Liver (tissue), 9 donors: ENCODE results near the gene RTL10. TPM values are rescaled to one million over a fixed set of nuclear protein-coding genes. Genes with fewer than 3 reads are reported as not detected.

Source experiments
- DNase-seq: peaks from one replicate; pipeline ENCODE4 v3.0.0-alpha.2; 2017; ENCODE audit warnings: low spot score
- H3K27ac ChIP-seq, 2 donors: one replicate each; pipeline ENCODE4 v1.7.0; 2013; ENCODE audit warnings: inconsistent platforms in 2 of 2, low read length in 2 of 2, control low read depth in 1 of 2, low read depth in 1 of 2, mild to moderate bottlenecking in 1 of 2
- H3K27me3 ChIP-seq, 4 donors: one replicate each; pipeline versions ENCODE4 v1.6.1 to v1.7.0; 2013; ENCODE audit warnings: low read length in 3 of 4, inconsistent platforms in 1 of 4, mild to moderate bottlenecking in 1 of 4, moderate library complexity in 1 of 4; ENCODE audit not compliant: control insufficient read depth in 4 of 4, insufficient read depth in 4 of 4
- H3K36me3 ChIP-seq, 4 donors: one replicate each; pipeline versions ENCODE4 v1.6.1 to v1.7.0; 2013; ENCODE audit warnings: low read length in 3 of 4, mild to moderate bottlenecking in 3 of 4, low read depth in 1 of 4, moderate library complexity in 1 of 4; ENCODE audit not compliant: control insufficient read depth in 4 of 4, insufficient read depth in 3 of 4
- H3K4me1 ChIP-seq, 4 donors: one replicate each; pipeline versions ENCODE4 v1.6.1 to v1.7.0; 2013; ENCODE audit warnings: low read length in 3 of 4, mild to moderate bottlenecking in 3 of 4, moderate library complexity in 1 of 4; ENCODE audit not compliant: control insufficient read depth in 4 of 4, insufficient read depth in 4 of 4
- H3K4me3 ChIP-seq, 3 donors: one replicate each; pipeline versions ENCODE4 v1.6.1 to v1.7.0; 2013; ENCODE audit warnings: low read length in 3 of 3, control low read depth in 1 of 3, low read depth in 1 of 3, mild to moderate bottlenecking in 1 of 3
- H3K9ac ChIP-seq, 2 donors: one replicate each; pipeline ENCODE4 v1.7.0; 2013; ENCODE audit warnings: low read length in 2 of 2, mild to moderate bottlenecking in 2 of 2, moderate library complexity in 2 of 2, control low read depth in 1 of 2, low read depth in 1 of 2
- H3K9me3 ChIP-seq, 4 donors: one replicate each; pipeline versions ENCODE4 v1.6.1 to v1.7.0; 2013; ENCODE audit warnings: low read length in 3 of 4; ENCODE audit not compliant: control insufficient read depth in 4 of 4
- EGR1 ChIP-seq, 2 donors: IDR thresholded peaks; 2 replicates each; pipeline ENCODE4 v1.6.1; 2016 to 2018; ENCODE audit warnings: antibody characterized with exemption in 2 of 2, low read depth in 2 of 2
- FOXA1 ChIP-seq: IDR thresholded peaks from 2 replicates; pipeline ENCODE4 v1.6.1; 2016; ENCODE audit warnings: antibody characterized with exemption
- FOXA2 ChIP-seq: IDR thresholded peaks from 2 replicates; pipeline ENCODE4 v1.6.1; 2016; ENCODE audit warnings: antibody characterized with exemption
- GABPA ChIP-seq, 2 donors: IDR thresholded peaks in 1 of 2; conservative IDR thresholded peaks in 1 of 2; 2 replicates each; pipeline ENCODE4 v1.6.1; 2016; ENCODE audit warnings: antibody characterized with exemption in 2 of 2, mild to moderate bottlenecking in 1 of 2, moderate library complexity in 1 of 2
- HNF4A ChIP-seq, 2 donors: conservative IDR thresholded peaks; 2 replicates each; pipeline ENCODE4 v1.6.1; 2016; ENCODE audit warnings: antibody characterized with exemption in 2 of 2, mild to moderate bottlenecking in 2 of 2
- HNF4G ChIP-seq: IDR thresholded peaks from 2 replicates; pipeline ENCODE4 v1.6.1; 2016; ENCODE audit warnings: antibody characterized with exemption
- JUND ChIP-seq, 2 donors: IDR thresholded peaks; 2 replicates each; pipeline ENCODE4 v1.6.1; 2016; ENCODE audit warnings: antibody characterized with exemption in 2 of 2
- NR2F2 ChIP-seq: IDR thresholded peaks from 2 replicates; pipeline ENCODE4 v1.6.1; 2016; ENCODE audit warnings: antibody characterized with exemption
- RAD21 ChIP-seq, 2 donors: IDR thresholded peaks; 2 replicates each; pipeline ENCODE4 v1.6.1; 2016; ENCODE audit warnings: antibody characterized with exemption in 2 of 2, mild to moderate bottlenecking in 2 of 2
- RXRA ChIP-seq, 2 donors: IDR thresholded peaks; 2 replicates each; pipeline ENCODE4 v1.6.1; 2017 to 2018; ENCODE audit warnings: antibody characterized with exemption in 2 of 2, mild to moderate bottlenecking in 1 of 2
- SP1 ChIP-seq: IDR thresholded peaks from 2 replicates; pipeline ENCODE4 v1.6.1; 2018; ENCODE audit warnings: antibody characterized with exemption, mild to moderate bottlenecking
- TAF1 ChIP-seq: conservative IDR thresholded peaks from 2 replicates; pipeline ENCODE4 v1.6.1; 2016; ENCODE audit warnings: antibody characterized with exemption, mild to moderate bottlenecking
- YY1 ChIP-seq: IDR thresholded peaks from 2 replicates; pipeline ENCODE4 v1.6.1; 2016; ENCODE audit warnings: antibody characterized with exemption, mild to moderate bottlenecking
- WGBS: extraction: QIAGEN DNeasy Blood & Tissue Kit; methylation state at CpG from one replicate; pipeline ENCODE4 v1.1.7; 2013; 5-methylcytosine and 5-hydroxymethylcytosine counted together
- polyA plus RNA-seq, 2 donors: library from polyadenylated mRNA; stranded (reverse) in 1 of 2; unstranded in 1 of 2; fragments of 200-250 nt in 1 of 2; fragments of >200 nt in 1 of 2; fragmentation: Nextera tagmentation in 1 of 2; extraction: Ambion mirVana in 1 of 2; gene quantifications; one replicate each; pipeline versions ENCODE4 v1.2.1 to v1.2.3, GENCODE V29; 2013 to 2015
- total RNA-seq, 2 donors: library from RNA; depleted of rRNA; stranded (reverse); fragments of >200 nt; gene quantifications; one replicate each; pipeline ENCODE4 v1.2.3, GENCODE V29; 2014
- TF ChIP-seq, protein P1 (sequence below): IDR thresholded peaks from 2 replicates; pipeline ENCODE4 v1.6.1; 2016; ENCODE audit warnings: antibody characterized with exemption, mild to moderate bottlenecking
- TF ChIP-seq, protein P2 (sequence below): fragments of 150-350 bp; IDR thresholded peaks from 2 replicates; pipeline ENCODE4 v1.5.1; 2017; ENCODE audit warnings: improper control_type of control experiment, low read depth, low read length; ENCODE audit not compliant: missing input control
- TF ChIP-seq, protein P3 (sequence below): IDR thresholded peaks from 2 replicates; pipeline ENCODE4 v1.6.1; 2016; ENCODE audit warnings: antibody characterized with exemption
- TF ChIP-seq, protein P4 (sequence below): IDR thresholded peaks from 2 replicates; pipeline ENCODE4 v1.6.1; 2016; ENCODE audit warnings: antibody characterized with exemption
- TF ChIP-seq, protein P5 (sequence below): IDR thresholded peaks from 2 replicates; pipeline ENCODE4 v1.6.1; 2016; ENCODE audit warnings: antibody characterized with exemption
- donor health status: healthy.
- donor health status: healthy.
- donor health status: healthy.
- donor health status: healthy.
- donor health status: healthy.

Gene RTL10
- total and polyA plus RNA-seq, 4 donors: 4.2 to 8.3 (median 7.4) TPM

DNA sequence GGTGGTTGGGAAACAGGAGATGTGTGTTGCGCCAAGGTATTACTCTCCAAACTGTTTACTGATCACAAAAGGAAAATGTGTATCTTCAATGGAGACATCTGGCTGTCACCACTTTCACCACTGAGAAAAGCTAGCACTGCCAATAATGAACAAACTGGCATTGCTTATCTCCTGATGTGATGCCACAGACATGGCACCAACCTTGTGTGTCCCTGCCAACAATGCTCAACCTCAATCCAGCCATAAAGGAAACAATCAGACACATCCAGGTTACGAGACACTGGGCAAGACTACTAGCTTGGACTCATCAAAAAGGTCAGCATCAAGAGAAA is 28.1 kb downstream of the RTL10 start:
- peaks cover 9 to 47% (median 40%) of the 10 kb centered on the region in 4 donors for H3K4me1 ChIP-seq
- no peaks in the 10 kb centered on the region for H3K9me3 ChIP-seq
- no peaks in the 10 kb centered on the region for H3K27me3 ChIP-seq
- DNase-seq: no peak
- H3K36me3 ChIP-seq: no peaks in the 10 kb centered on the region
- WGBS: 46% methylated on average over 2 of the region's 2 CpGs
- TF ChIP-seq GABPA (IDR thresholded peaks at IDR 0.05 in 1 of 2, conservative IDR thresholded peaks at IDR 0.05 in 1 of 2) (no peak), SP1 (no peak), HNF4G (no peak), HNF4A (conservative IDR thresholded peaks at IDR 0.05) (peak in 1 of 2 donors; percentile 43), NR2F2 (no peak), TAF1 (no peak), YY1 (no peak), JUND (IDR thresholded peaks at IDR 0.05) (peak in 1 of 2 donors; percentile 39), FOXA1 (no peak), RXRA (IDR thresholded peaks at IDR 0.05) (peak in 1 of 2 donors; percentile 60), RAD21 (IDR thresholded peaks at IDR 0.05) (no peak), FOXA2 (peak; percentile 28), EGR1 (IDR thresholded peaks at IDR 0.05; ENCODE audit: low read depth in 2 of 2) (no peak)
- TF ChIP-seq, protein P1, sequence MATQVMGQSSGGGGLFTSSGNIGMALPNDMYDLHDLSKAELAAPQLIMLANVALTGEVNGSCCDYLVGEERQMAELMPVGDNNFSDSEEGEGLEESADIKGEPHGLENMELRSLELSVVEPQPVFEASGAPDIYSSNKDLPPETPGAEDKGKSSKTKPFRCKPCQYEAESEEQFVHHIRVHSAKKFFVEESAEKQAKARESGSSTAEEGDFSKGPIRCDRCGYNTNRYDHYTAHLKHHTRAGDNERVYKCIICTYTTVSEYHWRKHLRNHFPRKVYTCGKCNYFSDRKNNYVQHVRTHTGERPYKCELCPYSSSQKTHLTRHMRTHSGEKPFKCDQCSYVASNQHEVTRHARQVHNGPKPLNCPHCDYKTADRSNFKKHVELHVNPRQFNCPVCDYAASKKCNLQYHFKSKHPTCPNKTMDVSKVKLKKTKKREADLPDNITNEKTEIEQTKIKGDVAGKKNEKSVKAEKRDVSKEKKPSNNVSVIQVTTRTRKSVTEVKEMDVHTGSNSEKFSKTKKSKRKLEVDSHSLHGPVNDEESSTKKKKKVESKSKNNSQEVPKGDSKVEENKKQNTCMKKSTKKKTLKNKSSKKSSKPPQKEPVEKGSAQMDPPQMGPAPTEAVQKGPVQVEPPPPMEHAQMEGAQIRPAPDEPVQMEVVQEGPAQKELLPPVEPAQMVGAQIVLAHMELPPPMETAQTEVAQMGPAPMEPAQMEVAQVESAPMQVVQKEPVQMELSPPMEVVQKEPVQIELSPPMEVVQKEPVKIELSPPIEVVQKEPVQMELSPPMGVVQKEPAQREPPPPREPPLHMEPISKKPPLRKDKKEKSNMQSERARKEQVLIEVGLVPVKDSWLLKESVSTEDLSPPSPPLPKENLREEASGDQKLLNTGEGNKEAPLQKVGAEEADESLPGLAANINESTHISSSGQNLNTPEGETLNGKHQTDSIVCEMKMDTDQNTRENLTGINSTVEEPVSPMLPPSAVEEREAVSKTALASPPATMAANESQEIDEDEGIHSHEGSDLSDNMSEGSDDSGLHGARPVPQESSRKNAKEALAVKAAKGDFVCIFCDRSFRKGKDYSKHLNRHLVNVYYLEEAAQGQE: no peak
- TF ChIP-seq, protein P2, sequence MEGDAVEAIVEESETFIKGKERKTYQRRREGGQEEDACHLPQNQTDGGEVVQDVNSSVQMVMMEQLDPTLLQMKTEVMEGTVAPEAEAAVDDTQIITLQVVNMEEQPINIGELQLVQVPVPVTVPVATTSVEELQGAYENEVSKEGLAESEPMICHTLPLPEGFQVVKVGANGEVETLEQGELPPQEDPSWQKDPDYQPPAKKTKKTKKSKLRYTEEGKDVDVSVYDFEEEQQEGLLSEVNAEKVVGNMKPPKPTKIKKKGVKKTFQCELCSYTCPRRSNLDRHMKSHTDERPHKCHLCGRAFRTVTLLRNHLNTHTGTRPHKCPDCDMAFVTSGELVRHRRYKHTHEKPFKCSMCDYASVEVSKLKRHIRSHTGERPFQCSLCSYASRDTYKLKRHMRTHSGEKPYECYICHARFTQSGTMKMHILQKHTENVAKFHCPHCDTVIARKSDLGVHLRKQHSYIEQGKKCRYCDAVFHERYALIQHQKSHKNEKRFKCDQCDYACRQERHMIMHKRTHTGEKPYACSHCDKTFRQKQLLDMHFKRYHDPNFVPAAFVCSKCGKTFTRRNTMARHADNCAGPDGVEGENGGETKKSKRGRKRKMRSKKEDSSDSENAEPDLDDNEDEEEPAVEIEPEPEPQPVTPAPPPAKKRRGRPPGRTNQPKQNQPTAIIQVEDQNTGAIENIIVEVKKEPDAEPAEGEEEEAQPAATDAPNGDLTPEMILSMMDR: no peak
- TF ChIP-seq, protein P3, sequence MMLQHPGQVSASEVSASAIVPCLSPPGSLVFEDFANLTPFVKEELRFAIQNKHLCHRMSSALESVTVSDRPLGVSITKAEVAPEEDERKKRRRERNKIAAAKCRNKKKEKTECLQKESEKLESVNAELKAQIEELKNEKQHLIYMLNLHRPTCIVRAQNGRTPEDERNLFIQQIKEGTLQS: no peak
- TF ChIP-seq, protein P4, sequence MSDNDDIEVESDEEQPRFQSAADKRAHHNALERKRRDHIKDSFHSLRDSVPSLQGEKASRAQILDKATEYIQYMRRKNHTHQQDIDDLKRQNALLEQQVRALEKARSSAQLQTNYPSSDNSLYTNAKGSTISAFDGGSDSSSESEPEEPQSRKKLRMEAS: peak; percentile 23
- TF ChIP-seq, protein P5, sequence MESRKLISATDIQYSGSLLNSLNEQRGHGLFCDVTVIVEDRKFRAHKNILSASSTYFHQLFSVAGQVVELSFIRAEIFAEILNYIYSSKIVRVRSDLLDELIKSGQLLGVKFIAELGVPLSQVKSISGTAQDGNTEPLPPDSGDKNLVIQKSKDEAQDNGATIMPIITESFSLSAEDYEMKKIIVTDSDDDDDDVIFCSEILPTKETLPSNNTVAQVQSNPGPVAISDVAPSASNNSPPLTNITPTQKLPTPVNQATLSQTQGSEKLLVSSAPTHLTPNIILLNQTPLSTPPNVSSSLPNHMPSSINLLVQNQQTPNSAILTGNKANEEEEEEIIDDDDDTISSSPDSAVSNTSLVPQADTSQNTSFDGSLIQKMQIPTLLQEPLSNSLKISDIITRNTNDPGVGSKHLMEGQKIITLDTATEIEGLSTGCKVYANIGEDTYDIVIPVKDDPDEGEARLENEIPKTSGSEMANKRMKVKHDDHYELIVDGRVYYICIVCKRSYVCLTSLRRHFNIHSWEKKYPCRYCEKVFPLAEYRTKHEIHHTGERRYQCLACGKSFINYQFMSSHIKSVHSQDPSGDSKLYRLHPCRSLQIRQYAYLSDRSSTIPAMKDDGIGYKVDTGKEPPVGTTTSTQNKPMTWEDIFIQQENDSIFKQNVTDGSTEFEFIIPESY: no peak
- no peak overlapping the region for H3K27ac ChIP-seq
- H3K4me3 ChIP-seq: no peak overlapping the region
- H3K9ac ChIP-seq: no peak overlapping the region
